CD4-positive, alpha-beta T cell treated with Interleukin-15 for 4 hours (primary cell): ENCODE results near the gene TPRN.

Source experiments
- DNase-seq: peaks from one replicate; pipeline ENCODE4 v3.0.0-alpha.2; 2020; ENCODE audit warnings: low spot score

TPRN gene

GRCh38 chr9:137236238-137236935 lies 35.8 kb upstream of the TPRN start:
- DNase-seq: peak; percentile 88

DNA sequence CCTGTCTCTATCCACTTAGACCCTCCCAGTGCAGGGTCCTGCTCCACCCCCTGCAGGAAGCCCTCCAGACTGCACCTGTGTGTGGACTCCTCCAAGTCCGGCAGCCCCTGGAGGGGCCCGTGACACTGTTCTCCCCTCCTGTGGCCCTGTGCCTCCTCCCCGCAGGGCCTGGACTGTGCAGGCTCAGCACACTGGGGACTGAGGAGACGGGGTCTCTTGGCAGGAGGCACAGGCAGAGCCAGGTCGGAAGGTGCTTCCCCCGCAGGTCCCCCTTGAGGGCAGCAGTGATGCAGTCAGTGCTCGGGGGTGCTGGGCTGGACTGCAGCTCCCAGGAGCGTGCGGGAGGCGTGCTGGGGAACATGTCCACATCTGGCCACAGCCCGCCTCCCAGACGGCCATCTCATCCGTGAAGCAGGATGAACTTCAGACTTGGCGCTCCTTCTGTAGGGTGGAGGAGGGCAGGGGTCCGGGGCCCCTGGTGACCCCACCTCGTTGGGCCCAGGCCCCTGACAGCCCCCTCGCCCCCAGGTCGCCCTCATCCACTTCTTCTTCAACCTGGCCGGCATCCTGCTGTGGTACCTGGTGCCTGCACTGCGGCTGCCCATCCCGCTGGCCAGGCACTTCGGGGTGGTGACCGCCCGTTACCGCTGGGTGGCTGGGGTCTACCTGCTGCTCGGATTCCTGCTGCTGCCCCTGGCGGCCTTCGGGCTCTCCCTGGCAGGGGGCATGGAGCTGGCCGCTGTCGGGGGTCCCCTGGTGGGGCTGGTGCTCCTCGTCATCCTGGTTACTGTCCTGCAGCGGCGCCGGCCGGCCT lies 35.1 kb upstream of the TPRN start:
- DNase-seq: no peak

DNA sequence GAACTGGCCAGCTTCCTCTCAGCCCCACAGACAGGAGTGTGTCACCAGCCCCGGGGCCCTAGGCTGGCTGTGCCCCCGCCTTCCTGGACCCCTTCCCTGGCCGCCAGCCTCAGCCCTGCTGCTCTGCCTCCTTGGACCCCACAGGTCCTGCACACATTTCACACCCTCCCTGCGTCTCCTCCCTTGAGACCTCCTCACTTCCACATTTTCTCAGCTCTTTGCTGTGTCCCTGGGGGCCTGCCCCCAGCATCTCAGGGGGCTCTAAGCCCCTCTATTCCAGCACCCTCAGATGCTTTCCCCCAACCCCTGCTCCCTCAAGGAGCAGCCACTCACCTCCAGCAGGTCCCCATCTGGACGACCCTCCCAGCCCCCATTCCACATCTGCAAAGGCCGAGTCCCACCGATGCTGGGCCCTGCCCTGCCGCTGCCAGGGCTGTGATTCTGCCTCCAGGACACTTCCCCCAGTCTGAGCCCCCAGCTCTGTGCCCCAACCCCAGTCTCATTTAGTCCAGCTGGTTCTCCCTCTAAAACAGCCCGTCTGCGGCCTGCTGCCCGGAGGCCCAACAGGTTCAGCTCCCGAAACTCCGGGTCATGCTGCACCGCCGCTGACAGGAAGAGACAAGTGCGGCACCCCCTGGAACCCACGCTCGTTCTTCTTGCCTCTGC lies 34.4 kb upstream of the TPRN start:
- no peak for DNase-seq

DNA sequence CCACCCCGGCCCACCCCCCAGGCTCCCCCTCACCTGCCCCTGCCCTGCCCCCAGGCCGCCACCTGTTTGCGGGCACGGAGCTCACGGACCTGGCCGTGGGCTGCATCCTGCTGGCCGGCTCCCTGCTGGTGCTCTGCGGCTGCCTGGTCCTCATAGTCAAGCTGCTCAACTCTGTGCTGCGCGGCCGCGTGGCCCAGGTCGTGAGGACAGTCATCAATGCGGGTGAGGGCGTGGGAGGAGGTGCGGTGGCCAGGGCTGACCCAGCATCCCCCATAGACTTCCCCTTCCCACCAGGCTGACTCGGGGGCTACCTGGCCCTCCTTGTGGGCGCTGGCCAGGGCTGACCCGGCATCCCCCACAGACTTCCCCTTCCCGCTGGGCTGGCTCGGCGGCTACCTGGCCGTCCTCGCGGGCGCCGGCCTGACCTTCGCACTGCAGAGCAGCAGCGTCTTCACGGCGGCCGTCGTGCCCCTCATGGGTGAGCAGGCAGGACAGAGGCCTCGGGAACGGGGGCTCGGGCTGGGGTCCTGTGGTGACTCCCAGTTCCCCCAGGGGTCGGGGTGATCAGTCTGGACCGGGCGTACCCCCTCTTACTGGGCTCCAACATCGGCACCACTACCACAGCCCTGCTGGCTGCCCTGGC lies 33.6 kb upstream of the TPRN start:
- no peak for DNase-seq

GRCh38 chr9:137233143-137233980 lies 32.8 kb upstream of the TPRN start:
- DNase-seq: no peak

DNA sequence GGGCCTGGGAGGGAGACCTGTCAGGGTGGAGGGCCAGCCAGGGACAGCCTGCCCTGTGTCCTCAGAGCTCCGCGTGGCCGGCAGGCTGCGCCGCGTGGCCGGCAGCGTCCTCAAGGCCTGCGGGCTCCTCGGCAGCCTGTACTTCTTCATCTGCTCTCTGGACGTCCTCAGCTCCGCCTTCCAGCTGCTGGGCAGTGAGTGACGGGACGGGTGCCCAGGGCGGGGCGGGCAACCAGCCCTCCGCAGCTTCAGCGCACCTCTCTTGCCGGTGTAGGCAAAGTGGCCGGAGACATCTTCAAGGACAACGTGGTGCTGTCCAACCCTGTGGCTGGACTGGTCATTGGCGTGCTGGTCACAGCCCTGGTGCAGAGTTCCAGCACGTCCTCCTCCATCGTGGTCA lies 32.0 kb upstream of the TPRN start:
- DNase-seq: no peak

DNA sequence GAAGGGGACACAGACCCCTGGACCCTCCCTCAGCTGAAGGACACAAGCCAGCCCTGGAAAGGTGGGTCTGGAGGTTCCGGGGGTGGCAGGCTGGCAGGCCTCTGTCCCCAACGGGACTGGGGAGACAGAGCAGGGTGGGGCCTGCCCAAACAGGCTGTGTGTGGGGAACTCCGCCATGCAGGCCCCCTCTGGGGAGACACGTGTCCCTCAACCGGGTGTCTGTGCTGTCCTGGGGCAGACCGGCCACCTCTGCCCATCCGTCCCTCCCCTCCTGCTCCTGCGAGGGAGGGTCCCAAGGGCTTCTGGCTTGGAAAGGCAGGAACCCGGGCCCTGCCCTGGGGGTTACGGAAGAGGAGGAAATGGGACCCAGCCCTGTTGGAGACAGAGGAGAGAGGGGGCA lies 31.6 kb upstream of the TPRN start:
- no peak for DNase-seq

DNA sequence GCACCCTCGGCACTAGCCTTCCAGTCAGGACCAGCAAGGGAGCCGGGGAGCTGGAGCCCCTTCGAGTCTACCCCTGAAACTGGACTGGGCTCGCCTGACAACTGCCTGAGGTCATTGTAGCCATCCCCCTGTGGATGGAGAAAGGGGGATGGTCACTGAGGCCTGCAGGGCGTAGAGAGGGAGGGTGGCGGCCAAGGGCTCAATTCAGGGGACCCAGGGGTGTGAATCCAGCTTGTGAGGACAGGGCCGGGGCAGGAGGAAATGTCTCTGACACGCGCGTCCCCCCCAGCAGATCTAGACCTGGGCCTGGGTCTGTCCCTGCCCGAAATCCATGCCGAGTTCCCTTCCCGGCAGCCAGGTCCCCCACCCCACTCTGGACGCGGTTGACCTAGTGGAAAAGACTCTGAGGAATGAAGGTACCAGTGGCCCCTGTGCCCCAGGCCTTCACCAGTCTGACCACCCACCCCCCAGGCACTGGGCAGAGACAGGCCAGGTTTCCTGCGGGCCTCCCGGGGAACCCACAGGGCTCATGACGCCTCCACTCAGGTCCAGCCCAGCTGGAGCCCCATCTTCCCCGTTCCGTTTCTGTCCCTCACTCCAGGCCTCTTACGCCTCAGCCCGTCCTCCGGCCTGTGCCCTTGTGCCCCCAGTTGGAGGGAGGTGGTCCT lies 31.0 kb upstream of the TPRN start:
- no peak for DNase-seq

GRCh38 chr9:137230705-137231371 lies 30.3 kb upstream of the TPRN start, which contains the start of gene SLC34A3:
TSS of gene SLC34A3 (plus strand) at chr9:137230901. CDS start at chr9:137231703, 802 bp downstream.
- DNase-seq: no peak

DNA sequence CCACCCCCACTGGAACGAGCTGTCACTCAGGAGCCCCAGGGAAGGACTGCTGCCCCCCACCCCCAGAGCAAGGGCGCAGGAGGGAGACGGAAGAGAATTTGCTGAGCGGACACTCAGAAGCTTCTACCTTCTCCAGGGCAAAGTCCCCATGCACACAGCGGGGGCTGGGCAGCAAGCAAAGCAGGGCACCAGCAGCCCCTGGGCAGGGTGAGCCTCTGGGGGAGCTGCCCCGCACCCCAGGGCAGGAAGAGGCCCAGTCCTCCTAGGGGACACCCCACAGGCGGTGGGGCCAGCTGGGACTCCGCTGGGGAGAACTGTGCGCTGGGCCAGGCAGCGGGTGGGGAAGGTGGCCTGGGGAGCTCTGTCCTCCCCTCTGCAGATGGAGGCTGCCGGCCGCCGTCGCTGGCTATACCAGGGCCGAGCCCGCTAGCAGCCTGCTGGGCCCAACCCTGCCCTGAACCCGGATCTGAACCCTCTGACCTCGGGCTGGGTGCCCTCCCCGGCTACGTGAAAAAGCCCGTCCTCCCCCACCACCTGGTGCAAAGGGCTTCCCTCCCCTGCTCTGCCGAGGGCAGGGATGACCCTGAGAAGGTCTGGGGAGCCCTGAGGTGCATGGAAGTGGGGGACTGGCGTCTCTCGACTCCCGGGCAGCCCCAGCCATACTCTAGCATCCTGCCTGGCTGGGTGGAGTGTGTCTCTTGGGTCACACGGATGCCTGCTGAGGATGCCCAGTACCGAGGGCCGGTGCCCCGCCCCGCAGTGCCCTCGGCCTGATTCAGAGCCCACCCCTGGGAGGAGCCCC lies 29.6 kb upstream of the TPRN start:
- no peak for DNase-seq

GRCh38 chr9:137228968-137229896 lies 28.7 kb upstream of the TPRN start:
- DNase-seq: no peak

- DNase-seq: no peak
Measured at GRCh38 chr9:137228506-137228967, 28.0 kb upstream of the TPRN start.

DNA sequence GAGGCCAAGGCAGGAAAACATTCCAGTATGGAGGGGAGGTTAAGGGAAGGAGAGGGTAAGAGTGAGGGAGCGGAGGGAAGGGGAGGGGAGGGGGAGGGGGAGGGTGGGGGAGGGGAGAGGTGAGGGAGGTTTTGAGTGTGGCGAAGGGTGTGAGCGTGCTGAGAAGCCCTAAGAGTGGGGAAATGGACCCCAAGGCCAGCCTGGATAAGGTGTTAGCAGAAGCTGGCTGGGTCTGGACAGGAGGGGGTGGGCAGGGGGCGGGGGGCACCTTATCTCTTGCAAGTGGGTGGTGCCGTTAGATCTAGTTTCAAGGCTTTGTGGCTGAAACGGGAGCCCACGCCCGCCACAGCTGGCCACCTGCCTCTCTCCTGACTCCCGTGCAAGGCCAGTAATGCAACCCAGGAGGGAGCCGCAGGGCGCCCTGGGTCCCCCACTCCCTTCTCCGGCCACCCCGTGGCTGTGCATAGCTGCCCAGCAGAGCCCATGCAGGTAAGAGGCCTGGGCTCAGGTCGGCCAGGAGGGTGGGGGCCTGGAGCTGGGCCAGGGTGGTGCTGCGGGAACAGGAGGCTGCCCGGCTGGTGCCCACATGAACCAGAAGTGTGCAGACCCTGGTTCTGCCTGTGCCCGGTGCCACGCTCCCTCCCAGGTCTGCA lies 27.4 kb upstream of the TPRN start:
- no peak for DNase-seq

DNA sequence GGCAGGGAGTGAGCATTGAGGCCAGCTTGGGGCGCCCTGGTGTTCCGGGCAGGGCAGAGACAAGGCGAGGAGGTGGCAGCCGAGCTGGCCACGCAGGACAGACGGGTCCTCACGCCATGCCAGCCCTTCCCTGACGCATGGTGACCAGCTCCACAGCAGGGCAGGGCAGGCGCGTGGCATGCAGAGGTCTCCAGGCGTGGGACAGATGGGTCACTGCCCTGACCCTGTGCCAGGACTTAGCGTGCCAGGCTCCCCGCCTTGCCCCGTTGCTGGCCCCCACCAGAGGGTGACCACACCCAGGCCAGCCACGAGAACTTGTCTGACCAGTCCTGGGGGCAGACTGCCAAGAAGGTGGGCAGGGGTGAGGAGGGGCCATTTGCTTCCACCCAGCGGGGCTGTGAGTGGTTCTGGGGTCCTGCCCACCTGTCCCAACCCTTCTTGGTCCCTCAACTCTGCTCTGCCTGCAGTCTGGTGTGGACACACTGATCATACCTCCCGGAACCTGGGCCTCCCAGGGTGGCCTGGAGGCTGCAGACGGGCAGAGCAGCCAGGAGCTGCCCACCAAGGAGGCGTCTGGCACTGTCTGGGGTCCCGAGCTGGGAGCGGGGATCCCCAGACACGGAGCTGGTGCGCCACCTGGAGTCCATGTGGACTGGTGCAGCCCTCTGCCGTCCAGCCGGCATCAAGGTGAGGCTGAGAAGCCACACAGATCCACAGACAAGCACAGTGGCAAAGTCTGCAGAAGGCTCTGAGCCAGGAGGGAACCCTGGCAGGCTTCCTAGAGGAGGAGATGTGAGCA lies 26.7 kb upstream of the TPRN start, which contains the start of gene RNF224:
TSS of gene RNF224 (plus strand) at position 449 of the 799 bp plus-strand sequence. CDS start 834 bp downstream, outside the sequence.
- DNase-seq: peak; percentile 83

DNA sequence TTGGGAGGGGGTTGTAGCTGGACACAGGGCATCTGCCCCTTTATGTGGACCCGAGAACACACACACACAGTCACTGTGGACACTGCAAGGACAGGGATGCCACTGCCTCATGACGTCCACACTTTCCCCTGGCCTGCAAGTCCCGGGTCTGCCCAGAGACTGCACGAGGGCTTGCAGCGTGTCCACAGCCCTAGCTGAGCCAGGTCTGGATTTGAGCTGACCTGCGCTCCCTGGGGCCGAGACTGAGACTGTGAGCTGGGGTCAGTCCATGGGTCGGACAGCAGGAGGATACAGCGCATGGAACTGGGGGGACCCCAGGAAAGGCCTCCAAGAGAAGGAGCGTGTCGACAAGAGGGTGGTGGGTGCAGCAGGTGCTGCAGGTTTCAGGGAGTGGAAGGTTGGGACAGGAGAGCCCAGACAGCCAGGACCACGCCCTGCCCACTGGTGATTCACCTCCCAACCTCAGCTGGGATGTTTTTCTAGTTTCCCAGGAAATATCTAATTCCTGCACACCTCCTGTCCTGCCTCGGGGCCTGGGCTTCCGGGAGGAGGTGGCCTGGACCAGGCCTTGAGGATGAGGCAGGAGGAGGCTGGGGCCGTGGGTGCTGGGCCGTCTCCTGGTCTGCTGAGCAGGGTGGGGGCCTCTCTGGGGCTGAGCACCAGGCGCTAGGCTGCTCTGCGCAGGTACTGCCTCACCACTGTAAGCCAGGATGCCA lies 26.0 kb upstream of the TPRN start:
- no peak for DNase-seq

DNA sequence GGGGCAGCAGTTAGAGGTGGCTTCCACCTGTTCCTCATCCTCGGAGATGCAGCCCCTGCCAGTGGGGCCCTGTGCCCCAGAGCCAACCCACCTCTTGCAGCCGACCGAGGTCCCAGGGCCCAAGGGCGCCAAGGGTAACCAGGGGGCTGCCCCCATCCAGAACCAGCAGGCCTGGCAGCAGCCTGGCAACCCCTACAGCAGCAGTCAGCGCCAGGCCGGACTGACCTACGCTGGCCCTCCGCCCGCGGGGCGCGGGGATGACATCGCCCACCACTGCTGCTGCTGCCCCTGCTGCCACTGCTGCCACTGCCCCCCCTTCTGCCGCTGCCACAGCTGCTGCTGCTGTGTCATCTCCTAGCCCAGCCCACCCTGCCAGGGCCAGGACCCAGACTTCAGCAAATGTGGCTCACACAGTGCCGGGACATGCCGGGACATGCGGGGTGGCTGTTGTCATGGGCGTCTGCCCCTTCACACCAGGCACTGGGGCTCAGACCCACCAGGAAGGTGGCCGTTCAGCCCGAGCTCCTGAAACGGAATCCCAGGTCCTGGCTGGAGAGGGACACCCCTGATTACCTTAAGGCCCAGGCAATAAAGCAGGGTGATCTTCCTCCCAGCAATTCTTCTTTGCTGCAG lies 25.3 kb upstream of the TPRN start:
- DNase-seq: no peak
